Myocyte (in vitro differentiated cells): ENCODE data around the gene SUN3. TPM values are rescaled to one million over a fixed set of nuclear protein-coding genes. Genes with fewer than 3 reads are reported as not detected.
A peak's percentile ranks its signal among the peaks of the same experiment; 100 is the strongest.
"Not testable (repeated sequence)": the region's sequence is repeated elsewhere in the genome, so short reads cannot be mapped to it uniquely, and the experiment has no call there.

Source experiments
- DNase-seq: peaks from one replicate; pipeline ENCODE4 v3.0.0-alpha.2; 2012; ENCODE audit warnings: low read depth
- total RNA-seq: library from RNA; depleted of rRNA; stranded (reverse); fragments of >200 nt; gene quantifications from 2 replicates; pipeline ENCODE4 v1.2.3, GENCODE V29; 2014

Gene SUN3
- total RNA-seq, 1 donor from 2014 or later, result 0.32 TPM

GRCh38 chr7:48031111-48031510 is 2.2 kb upstream of the SUN3 start:
- peak; percentile 23 for DNase-seq

GRCh38 chr7:48025624-48026023 is 3.3 kb downstream of the SUN3 start:
- DNase-seq, result no peak

DNA sequence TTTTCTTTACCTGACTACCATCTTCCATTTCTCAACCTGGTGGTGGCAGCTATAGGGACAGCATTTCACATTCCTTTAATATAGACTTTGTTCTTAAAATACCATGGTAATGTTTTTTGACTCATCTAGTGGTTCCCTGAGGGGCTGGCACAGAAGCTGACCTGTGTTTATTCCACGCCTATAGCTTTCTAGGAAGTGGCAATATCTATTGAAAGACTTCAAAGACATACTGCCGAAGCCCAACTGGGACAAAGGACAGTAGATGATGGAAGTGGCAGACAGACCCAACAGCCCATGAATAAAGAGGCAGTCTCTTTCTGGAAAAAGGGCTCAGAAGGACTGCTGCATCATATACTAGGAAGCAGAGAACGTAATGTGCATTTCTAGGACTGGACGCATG is 11.2 kb downstream of the SUN3 start:
- no peak for DNase-seq

DNA sequence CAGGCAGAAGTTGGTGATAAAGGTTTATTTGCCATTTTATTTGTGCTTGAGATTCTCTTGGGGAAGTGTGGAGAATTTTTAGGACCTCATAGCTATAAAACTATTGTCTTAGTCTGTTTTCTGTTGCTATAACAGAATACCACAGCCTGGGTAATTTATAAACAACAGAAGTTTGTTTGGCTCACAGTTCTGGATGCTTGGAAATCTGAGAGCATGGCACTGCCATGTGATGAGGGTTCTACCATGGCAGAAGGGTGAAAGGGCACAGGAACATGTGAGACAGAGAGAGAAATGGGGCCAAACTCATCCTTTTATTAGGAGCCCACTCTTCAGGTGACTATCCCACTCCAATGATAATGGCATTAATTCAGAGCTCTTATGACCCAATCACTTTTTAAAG is 12.3 kb downstream of the SUN3 start:
- DNase-seq, result peak; percentile 64

- DNase-seq, result no peak
These were observed 17.0 kb downstream of the SUN3 start for GRCh38 chr7:48011951-48012350.

DNA sequence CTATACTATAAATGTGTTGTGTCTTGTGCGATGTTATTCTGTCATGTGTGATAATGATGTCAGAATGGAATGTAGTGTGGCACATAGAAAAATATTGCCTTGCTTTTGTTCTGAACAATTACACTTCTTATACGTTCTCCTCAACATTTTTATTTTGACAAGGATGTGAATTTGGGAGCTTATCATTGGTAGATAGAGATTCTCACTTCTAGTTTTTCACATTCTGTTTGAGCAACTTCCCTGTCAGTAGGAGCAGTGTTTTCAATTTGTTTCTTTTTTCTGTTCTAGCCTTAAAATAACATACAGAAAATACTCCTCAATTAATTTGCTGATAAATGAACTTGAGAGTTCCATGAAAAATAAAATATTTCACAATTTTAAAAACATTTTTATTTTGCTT is 17.6 kb downstream of the SUN3 start:
- DNase-seq, result no peak

DNA sequence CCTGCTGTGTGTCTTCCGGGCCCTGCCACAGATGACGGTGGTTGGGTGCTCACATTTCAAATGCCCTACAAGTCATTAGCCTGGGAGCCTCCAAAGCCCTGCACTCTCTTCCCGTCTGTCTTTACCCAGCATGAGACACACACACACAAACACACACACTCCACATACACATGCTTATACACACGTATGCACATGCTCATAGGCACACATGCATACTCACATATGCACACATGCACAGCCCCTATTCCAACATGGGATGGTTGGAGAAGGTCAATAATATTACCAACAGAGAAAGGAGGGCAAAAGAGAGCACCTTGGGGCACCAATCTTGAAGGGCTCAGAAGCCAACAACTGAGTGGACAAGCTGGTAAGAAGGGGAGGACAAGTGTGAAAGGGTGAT is 19.0 kb downstream of the SUN3 start:
- DNase-seq, result no peak

- DNase-seq, result no peak
These were observed 19.6 kb downstream of the SUN3 start for GRCh38 chr7:48009257-48009656.

DNA sequence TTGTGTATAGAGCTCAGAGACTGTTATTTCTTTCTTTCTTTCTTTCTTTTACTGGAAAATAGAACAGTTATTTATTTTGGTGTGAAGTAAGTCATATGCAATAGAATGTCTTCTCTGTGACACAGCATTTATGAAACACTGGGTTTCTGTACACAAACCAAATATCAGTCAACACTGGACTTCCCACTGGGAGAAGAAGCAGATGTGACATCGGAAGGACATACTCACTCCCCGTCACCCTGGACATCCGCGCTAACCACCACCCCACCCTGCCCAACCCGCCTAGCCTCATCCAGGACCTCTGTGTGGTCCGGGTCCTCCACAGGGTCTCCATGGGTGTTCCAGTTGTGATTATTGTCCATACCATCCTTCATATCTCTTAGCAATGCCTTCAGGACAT is 22.0 kb downstream of the SUN3 start:
- DNase-seq, result no peak

DNA sequence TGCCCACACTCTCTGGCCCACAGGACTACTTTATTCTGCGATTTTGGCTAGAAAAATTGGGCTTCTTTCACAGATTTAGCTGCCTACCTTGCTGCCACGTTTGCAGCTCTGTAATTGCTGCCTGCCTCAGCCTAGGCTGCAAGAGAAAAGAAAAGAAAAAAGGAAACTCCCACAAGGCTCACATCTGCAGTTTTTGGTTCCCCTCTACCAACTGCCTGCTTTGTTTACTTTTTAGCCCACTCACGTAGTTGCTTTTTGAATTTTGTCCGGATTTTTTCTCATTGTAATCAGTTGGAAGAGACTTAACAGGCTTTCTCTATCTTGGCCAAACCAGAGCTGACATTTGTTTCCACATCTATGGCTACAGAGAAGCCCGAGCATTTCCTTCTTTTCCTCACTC is 24.3 kb downstream of the SUN3 start:
- no peak for DNase-seq

DNA sequence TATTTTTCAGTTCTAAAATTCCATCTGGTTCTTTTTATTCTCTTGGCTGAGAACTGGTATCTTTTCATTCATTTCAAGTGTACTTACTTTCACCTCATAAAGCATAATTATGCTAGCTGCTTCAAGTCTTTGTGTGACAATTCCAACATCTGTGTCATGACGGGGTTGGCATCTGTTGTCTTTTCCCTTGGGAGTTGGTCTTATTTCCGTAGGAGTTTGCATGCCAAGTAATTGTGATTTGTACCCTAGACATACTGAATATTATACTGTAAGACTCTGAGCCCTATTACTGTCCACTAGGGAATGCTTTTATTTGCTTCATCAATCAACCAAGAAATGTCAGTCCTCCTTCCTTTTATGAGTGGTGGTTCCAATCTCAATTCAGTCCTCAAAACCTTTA is 24.9 kb downstream of the SUN3 start:
- peak; percentile 40 for DNase-seq

DNA sequence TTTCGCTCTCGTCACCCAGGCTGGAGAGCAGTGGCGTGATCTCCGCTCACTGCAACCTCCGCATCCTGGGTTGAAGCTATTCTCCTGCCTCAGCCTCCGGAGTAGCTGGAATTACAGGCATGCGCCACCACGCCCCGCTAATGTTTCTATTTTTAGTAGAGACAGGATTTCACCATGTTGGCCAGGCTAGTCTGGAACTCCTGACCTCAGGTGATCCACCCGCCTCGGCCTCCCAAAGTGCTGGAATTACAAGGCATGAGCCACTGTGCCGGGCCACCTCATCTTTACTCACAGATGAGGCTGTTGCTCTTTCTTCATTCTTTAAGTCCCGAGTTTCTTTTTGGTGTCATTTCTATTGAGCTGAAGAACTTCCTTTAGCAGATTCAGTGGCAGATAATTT is 28.7 kb downstream of the SUN3 start:
- peak; percentile 6 for DNase-seq

DNA sequence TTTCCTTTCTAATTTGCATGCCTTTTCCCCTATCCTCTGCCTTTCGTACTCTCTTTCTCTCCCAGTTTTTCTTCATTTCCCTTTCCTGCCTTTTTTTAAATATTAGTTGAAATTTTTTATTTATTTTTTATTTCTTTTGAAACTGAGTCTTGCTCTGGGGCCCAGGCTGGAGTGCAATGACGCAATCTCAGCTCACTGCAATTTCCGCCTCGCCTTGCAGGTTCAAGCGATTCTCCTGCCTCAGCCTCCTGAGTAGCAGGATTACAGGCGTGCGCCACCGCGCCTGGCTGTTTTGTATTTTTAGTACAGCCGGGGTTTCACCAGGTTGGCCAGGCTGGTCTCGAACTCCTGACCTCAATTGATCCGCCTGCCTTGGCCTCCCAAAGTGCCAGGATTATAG is 29.5 kb downstream of the SUN3 start:
- DNase-seq, result no peak

DNA sequence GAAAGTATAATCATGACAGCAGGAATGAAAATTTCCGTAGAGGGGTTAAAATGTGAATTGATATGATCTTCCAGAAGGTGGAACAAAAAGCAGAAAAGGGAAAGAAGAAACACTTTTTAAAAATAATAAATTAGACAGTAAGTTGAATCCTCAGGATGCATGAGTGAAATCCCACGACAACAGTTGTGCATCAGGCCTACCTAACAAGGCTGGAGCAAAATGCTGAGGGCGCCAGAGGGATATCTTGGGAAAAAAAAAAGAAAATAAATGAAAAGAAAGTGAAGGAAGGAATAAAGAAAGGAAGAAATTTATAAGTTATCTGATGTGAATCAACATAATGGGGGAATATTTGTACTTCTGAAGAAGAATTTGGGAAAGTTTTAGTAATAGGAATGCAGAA is 36.5 kb downstream of the SUN3 start:
- no peak for DNase-seq

GRCh38 chr7:47991741-47992311 is 37.1 kb downstream of the SUN3 start:
- peak; percentile 74 for DNase-seq

GRCh38 chr7:47991270-47991669 is 37.6 kb downstream of the SUN3 start:
- DNase-seq, result no peak

DNA sequence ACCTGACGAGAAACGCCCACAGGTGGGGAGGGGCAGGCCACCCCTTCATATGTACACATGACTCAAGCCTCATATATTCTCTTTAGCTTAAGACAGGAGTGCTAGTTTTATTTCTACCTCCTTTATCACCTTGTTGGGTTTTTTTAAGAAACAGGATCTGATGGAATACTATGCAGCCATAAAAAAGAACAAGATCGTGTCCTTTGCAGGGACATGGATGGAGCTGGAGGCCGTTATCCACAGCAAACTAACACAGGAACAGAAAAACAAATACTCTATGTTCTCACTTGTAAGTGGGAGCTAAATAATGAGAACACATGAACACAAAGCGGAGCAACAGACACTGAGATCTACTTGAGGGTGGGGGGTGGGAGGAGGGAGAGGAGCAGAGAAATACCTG is 38.3 kb downstream of the SUN3 start:
- no peak for DNase-seq

- not testable (repeated sequence) for DNase-seq
These were observed 39.1 kb downstream of the SUN3 start for GRCh38 chr7:47989607-47990400.

DNA sequence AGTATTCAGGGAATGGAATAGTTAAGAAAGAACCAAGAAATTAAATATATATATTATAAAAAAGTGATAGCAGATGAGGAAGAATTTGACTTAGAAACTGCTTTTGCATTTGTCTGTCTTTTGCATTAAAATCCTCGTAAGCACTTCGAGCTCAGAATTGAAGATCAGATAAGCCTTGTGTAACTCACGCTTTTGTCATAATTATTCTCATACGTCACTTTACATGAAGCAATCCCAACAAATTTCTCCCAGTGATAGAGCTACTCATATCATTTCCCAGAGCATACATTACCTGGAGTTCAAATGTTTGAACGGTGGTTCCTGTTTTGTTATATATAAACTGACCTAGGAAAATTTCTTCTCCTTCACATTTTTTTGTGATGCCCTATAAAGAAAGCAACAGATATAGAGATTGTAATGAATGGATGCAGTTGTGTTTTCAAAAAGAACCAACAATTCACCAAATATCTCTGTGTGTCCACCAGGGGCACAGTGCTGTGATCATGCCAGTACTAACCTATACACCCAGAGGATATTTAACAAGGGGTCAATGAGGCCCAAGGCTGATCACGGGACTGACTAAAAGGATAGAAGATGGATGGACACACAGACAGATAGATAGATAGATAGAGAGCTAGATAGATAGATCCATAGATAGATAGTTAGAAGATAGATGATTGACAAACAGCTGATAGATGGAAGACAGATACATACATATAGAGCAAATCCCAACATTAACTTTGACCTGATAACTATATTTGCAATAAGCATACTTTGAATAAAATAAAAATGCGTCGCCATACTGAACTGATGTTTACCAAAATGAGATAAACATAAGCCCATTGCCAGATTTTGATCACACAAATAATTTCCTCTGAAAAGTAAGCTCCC is 40.2 kb downstream of the SUN3 start:
- no peak for DNase-seq

DNA sequence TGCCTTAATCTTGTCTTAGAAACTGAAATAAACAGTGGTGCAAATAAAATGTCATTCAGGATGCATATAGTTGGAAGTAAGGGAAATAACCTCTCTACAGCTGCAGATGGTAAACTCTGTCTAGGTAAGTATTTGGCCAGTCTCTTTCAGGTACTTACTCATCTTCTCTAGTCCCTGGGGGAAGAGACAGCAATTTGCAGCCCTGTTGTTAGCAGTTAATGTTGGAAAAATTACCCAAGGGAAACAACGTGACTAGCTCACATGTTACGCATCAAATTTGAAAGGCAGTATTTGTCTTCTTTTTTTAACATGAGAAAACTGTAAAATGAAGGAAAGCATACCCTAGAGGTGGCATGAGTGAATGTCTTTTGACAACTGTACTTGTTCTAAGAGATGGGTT is 46.3 kb downstream of the SUN3 start:
- DNase-seq, result no peak

- not testable (repeated sequence) for DNase-seq
These were observed 48.3 kb downstream of the SUN3 start for GRCh38 chr7:47980648-47981047.

DNA sequence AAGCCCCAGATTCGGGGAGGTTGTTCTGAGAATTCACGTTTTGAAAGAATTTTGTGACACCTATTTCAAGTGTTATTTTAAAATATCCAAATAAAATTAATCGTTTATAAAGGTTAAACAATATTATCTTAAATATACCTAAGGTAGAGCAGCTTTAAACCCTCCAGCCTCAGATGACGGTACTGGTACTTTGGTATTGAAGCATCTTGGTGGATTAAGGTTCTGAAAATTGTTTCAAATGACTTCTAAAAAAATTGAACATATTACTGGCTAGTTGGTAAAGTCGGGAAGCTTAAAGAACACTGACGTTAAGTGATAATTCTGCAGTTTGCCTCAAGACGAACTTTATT is 49.1 kb downstream of the SUN3 start:
- no peak for DNase-seq
